Gastrocnemius medialis (tissue), 4 donors: Measurements from ENCODE around the gene HYAL3.

Experiments
- POLR2A ChIP-seq, 2 donors: fragments of 450-650 bp; IDR thresholded peaks; one replicate each; pipeline ENCODE4 v1.6.1; 2017; ENCODE audit warnings: antibody characterized with exemption in 2 of 2, mild to moderate bottlenecking in 2 of 2, moderate library complexity in 2 of 2
- TF ChIP-seq, protein P1 (sequence below), 5 experiments: fragments of 450-650 bp in 3 of 5; fragments of 200-600 bp in 2 of 5; sonication (generic) in 2 of 5; IDR thresholded peaks in 4 of 5; conservative IDR thresholded peaks in 1 of 5; 1 replicate in 4 of 5; 2 replicates in 1 of 5; pipeline ENCODE4 v1.5.1; 2016 to 2019; ENCODE audit warnings: antibody characterized with exemption in 5 of 5, mild to moderate bottlenecking in 3 of 5, moderate library complexity in 3 of 5

DNA sequence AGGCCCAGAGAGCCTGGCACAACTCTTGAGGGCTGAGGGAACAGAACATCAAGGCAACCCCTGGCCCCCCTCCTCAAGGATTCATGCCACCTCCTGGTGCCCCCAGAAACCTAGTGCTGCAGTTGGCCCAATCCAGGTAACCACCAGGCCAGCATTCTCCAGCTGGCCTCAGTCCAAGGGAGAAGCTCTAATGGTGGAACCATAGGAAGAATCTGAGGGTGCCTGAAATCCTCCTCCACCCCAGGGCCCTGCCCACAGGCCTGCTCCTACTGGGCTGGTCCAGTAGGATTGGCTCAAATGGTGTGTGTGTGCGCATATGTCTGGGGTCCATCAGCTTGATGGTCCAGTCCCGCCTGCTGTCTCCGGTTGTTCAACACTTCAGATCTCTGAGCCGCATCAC, 15.6 kb upstream of the HYAL3 start:
- TF ChIP-seq, protein P1, sequence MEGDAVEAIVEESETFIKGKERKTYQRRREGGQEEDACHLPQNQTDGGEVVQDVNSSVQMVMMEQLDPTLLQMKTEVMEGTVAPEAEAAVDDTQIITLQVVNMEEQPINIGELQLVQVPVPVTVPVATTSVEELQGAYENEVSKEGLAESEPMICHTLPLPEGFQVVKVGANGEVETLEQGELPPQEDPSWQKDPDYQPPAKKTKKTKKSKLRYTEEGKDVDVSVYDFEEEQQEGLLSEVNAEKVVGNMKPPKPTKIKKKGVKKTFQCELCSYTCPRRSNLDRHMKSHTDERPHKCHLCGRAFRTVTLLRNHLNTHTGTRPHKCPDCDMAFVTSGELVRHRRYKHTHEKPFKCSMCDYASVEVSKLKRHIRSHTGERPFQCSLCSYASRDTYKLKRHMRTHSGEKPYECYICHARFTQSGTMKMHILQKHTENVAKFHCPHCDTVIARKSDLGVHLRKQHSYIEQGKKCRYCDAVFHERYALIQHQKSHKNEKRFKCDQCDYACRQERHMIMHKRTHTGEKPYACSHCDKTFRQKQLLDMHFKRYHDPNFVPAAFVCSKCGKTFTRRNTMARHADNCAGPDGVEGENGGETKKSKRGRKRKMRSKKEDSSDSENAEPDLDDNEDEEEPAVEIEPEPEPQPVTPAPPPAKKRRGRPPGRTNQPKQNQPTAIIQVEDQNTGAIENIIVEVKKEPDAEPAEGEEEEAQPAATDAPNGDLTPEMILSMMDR (IDR thresholded peaks at IDR 0.05 in 4 of 5, conservative IDR thresholded peaks at IDR 0.05 in 1 of 5) = no peak
- TF ChIP-seq POLR2A (IDR thresholded peaks at IDR 0.05) = no peak
